RWPE1 (cell line): Measurements from ENCODE around the gene MGA.

ENCODE experiments used
- CTCF ChIA-PET: fragments of 350-600 bp; sonication (Branson Sonifier 250); formaldehyde crosslinking; extraction: SDS; loops from one replicate; lab custom pipeline; 2021; lab: Yijun Ruan, JAX
- POLR2A ChIA-PET: fragments of 400-600 bp; formaldehyde crosslinking; extraction: SDS; loops from one replicate; lab custom pipeline; 2020; ENCODE audit warnings: antibody characterized with exemption; ENCODE audit not compliant: low non-redundant PET; lab: Yijun Ruan, JAX
- DNase-seq: peaks from one replicate; pipeline ENCODE4 v3.0.0; 2012; ENCODE audit warnings: low spot score
- H3K27ac ChIP-seq: fragments of 450-650 bp; 2 replicates; pipeline ENCODE4 v1.5.1; 2017
- TF ChIP-seq, protein P1 (sequence below): fragments of 450-650 bp; conservative IDR thresholded peaks from 2 replicates; pipeline ENCODE4 v1.5.1; 2017; ENCODE audit warnings: low read depth, mild to moderate bottlenecking

The MGA gene

DNA sequence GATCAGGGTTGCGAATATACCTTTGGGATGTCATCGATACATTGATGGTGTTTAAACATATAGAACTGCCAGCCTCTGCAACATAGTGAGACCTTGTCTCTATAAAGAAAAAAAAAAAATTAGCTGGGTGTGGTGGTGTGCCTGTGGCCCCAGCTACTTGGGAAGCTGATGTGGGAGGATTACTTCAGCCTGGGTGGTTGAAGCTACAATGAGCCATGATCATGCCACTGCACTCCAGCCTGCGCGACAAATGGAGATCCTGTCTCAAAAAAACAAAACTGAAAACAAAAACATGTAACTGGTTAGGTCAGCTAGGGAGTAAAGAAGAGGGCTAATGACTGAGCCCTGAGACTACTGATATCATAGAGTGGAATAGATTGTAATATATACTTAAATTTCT, 30.7 kb upstream of the MGA start:
- no peak for DNase-seq
- POLR2A ChIA-PET, result no interaction called here
- CTCF ChIA-PET, result no interaction called here
- H3K27ac ChIP-seq, result no peak overlapping the region
- TF ChIP-seq, protein P1, sequence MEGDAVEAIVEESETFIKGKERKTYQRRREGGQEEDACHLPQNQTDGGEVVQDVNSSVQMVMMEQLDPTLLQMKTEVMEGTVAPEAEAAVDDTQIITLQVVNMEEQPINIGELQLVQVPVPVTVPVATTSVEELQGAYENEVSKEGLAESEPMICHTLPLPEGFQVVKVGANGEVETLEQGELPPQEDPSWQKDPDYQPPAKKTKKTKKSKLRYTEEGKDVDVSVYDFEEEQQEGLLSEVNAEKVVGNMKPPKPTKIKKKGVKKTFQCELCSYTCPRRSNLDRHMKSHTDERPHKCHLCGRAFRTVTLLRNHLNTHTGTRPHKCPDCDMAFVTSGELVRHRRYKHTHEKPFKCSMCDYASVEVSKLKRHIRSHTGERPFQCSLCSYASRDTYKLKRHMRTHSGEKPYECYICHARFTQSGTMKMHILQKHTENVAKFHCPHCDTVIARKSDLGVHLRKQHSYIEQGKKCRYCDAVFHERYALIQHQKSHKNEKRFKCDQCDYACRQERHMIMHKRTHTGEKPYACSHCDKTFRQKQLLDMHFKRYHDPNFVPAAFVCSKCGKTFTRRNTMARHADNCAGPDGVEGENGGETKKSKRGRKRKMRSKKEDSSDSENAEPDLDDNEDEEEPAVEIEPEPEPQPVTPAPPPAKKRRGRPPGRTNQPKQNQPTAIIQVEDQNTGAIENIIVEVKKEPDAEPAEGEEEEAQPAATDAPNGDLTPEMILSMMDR, result no peak

DNA sequence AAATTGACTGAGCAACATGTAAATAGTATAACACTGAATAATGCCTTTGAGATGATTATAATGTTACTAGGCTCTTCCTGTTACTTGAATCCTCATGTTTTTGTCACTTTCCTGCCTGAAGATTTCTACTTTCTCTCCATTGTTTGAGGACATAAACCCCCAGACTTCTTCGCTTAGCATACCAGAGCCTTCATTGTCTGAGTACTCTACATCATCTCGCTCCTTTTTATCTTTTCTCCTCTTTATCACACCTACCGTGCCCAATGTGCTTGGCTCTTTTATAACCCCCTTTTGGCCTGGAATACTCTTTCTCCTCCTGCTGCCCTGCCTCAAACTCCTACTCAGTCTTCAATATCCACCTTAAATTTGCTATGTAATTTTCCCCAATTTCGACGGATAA, 30.3 kb upstream of the MGA start:
- ChIA-PET CTCF (no interaction called here), POLR2A (no interaction called here)
- TF ChIP-seq, protein P1, result no peak
- no peak for DNase-seq
- H3K27ac ChIP-seq, result no peak overlapping the region

DNA sequence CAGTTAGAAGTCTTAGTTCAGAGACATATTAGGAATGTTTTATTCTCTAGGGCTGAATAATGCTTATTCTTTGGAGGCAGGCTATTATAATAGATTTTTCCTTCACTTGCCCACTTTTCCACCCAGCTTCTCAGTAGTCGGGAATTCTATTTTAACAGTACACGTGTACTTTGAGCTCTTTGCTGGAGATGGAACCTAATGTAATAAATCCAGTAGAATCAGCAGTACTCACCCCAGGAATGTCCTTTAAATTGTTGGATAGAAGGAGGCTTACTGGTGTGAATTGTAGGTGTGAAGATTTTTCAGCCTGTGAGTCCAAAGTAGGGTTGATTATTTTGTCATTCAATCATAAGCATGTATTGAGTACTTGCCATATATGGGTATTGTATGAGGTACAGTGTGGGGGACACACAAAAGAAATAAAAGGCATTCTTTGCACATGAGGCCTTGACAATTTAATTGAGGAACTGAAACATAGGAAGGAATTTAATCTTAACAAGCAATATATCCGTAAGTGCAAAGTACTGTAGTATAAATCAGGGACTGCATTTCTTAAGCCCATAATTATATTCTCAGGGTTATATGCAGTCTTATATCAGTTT, 29.5 kb upstream of the MGA start:
- no peak for DNase-seq
- POLR2A ChIA-PET, result no interaction called here
- no peak overlapping the region for H3K27ac ChIP-seq

DNA sequence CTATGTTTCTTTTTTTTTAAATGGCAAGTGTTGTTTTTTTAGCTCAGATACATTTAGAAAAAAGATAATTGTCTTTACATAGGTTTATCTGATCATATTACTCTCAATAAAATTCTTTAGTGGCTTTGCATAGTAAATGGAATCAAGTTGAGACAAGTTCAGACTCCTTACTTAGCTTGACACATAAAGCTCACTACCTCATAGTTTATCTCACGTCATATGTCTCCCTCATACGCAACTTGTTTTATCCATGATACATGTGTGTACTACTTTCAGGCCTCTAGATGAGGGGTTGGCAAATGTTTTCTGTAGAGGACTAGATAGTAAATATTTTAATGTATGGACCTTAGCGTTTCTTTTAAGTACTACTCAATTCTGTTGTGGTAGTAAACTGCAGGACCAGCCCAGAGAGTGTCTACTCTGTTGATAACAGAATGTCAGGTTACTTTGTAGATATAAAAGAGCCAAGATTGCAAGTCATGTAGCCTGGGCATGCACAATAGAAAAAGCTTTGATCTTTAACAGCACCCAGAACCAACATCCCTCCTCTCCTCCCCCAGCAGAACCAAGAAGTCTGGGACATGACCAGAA, 28.2 kb upstream of the MGA start:
- no peak overlapping the region for H3K27ac ChIP-seq
- DNase-seq, result peak; percentile 69
- ChIA-PET POLR2A (no interaction called here), CTCF (no interaction called here)
- TF ChIP-seq, protein P1, result no peak

More for the DNA sequence above, 29.5 kb upstream of the MGA start:
- TF ChIP-seq, protein P1, result no peak
- CTCF ChIA-PET, result no interaction called here

DNA sequence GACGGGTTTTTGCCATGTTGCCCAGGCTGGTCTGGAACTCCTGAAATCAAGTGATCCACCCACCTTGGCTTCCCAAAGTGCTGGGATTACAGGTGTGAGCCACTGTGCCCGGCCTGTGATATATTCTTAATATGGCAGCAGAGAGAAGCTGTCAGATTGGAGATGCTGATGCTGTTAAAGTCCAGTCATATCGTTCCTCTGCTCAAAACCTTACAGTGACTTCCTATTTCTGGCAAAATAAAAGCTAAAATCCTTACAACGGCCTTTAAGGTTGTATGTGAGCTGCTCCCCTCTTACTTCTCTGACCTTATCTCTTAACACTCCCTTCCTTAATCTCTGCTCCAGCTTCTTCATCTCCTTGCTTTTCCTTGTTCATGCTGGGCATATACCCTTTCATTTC, 26.6 kb upstream of the MGA start:
- CTCF ChIA-PET, result interaction anchor here (0.8 kb wide), 1 partner anchor 415 kb away, joined by 6 read pairs; no protein-coding TSS in a partner anchor
- TF ChIP-seq, protein P1, result no peak
- POLR2A ChIA-PET, result no interaction called here
- H3K27ac ChIP-seq, result no peak overlapping the region
- no peak for DNase-seq

DNA sequence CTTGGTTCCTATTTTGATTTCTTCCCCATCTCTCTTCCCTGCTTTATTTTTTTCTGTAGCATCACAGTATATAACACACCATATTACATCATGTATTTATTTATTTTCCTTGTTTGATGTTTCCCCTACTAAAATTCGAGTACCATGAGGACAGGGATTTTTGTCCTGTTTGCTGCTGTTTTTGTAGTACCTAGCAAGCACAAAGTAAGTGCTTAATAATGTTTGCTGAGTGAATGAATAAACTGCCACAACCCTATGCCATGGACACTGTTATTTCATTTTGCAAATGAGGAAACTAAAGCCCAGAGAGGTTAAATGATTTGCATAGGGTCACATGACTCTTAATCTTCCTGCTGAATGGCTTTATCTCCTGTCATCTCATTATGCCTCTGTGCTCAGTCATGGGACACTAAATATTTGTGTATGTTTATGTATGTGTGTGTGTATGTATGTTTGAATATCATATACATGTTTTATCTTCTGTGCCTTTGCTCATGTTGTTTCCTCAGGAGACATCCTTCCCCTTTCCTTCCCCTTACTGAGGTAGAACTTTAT, 26.1 kb upstream of the MGA start:
- CTCF ChIA-PET, result interaction anchor here (0.8 kb wide), 1 partner anchor 414 kb away, joined by 6 read pairs; no protein-coding TSS in a partner anchor
- DNase-seq, result no peak
- TF ChIP-seq, protein P1, result no peak
- no peak overlapping the region for H3K27ac ChIP-seq
- POLR2A ChIA-PET, result interaction anchor here (0.6 kb wide), 1 partner anchor 816 kb away, joined by 5 read pairs; no protein-coding TSS in a partner anchor
